Measurements from ENCODE around the gene TUBB1. TPM values are rescaled to one million over a fixed set of nuclear protein-coding genes. Genes with fewer than 3 reads are reported as not detected.

Gene TUBB1
- total RNA-seq, 1 donor from 2014 or later = not detected

GRCh38 chr20:59005523-59006166, 13.6 kb upstream of the TUBB1 start:
- H3K4me3 Mint-ChIP-seq (ENCODE audit: unreplicated experiment) = peak overlapping the region; percentile 56
- peaks cover 24% of the 10 kb centered on the region for H3K36me3 Mint-ChIP-seq (ENCODE audit: low read depth, unreplicated experiment)
- peak overlapping the region; percentile 24 for H3K27ac Mint-ChIP-seq (ENCODE audit: unreplicated experiment)
- no peak for DNase-seq (ENCODE audit: low spot score)
- no peak for TF ChIP-seq CTCF (IDR thresholded peaks at IDR 0.05; ENCODE audit: unreplicated experiment)
- no peaks in the 10 kb centered on the region for H3K9me3 Mint-ChIP-seq (ENCODE audit: unreplicated experiment)
- peaks cover 11% of the 10 kb centered on the region for H3K27me3 Mint-ChIP-seq (ENCODE audit: unreplicated experiment)
- H3K4me1 Mint-ChIP-seq (ENCODE audit: unreplicated experiment) = peaks cover 46% of the 10 kb centered on the region

GRCh38 chr20:59006167-59006863, 12.9 kb upstream of the TUBB1 start:
- DNase-seq (ENCODE audit: low spot score) = no peak
- peak overlapping the region; percentile 72 for H3K27ac Mint-ChIP-seq (ENCODE audit: unreplicated experiment)
- peaks cover 17% of the 10 kb centered on the region for H3K27me3 Mint-ChIP-seq (ENCODE audit: unreplicated experiment)

GRCh38 chr20:59006864-59007664, 12.2 kb upstream of the TUBB1 start, which contains the start of gene CTSZ:
TSS of gene CTSZ (minus strand) at chr20:59007254. CDS start at chr20:59007128, 126 bp downstream.
- peak within 1 kb of the TSS; percentile 79 for H3K4me3 Mint-ChIP-seq (ENCODE audit: unreplicated experiment)
- peaks cover 60% of the 10 kb centered on the region for H3K4me1 Mint-ChIP-seq (ENCODE audit: unreplicated experiment)
- H3K27ac Mint-ChIP-seq (ENCODE audit: unreplicated experiment) = peak within 1 kb of the TSS; percentile 72
- DNase-seq (ENCODE audit: low spot score) = peak; percentile 60
- TF ChIP-seq CTCF (IDR thresholded peaks at IDR 0.05; ENCODE audit: unreplicated experiment) = no peak
- H3K36me3 Mint-ChIP-seq (ENCODE audit: low read depth, unreplicated experiment) = peaks cover 19% of the 10 kb centered on the region
- peaks cover 17% of the 10 kb centered on the region for H3K27me3 Mint-ChIP-seq (ENCODE audit: unreplicated experiment)
- H3K9me3 Mint-ChIP-seq (ENCODE audit: unreplicated experiment) = no peaks in the 10 kb centered on the region

More at GRCh38 chr20:59006167-59006863, 12.9 kb upstream of the TUBB1 start:
- H3K4me1 Mint-ChIP-seq (ENCODE audit: unreplicated experiment) = peaks cover 52% of the 10 kb centered on the region
- H3K9me3 Mint-ChIP-seq (ENCODE audit: unreplicated experiment) = no peaks in the 10 kb centered on the region
- no peak for TF ChIP-seq CTCF (IDR thresholded peaks at IDR 0.05; ENCODE audit: unreplicated experiment)
- H3K4me3 Mint-ChIP-seq (ENCODE audit: unreplicated experiment) = peak overlapping the region; percentile 79
- H3K36me3 Mint-ChIP-seq (ENCODE audit: low read depth, unreplicated experiment) = peaks cover 23% of the 10 kb centered on the region

- TF ChIP-seq CTCF (IDR thresholded peaks at IDR 0.05; ENCODE audit: unreplicated experiment) = no peak
- DNase-seq (ENCODE audit: low spot score) = no peak
- Mint-ChIP-seq H3K36me3 (ENCODE audit: low read depth, unreplicated experiment) (peaks cover 12% of the 10 kb centered on the region), H3K27ac (ENCODE audit: unreplicated experiment) (peak overlapping the region; percentile 67), H3K4me1 (ENCODE audit: unreplicated experiment) (peaks cover 61% of the 10 kb centered on the region), H3K4me3 (ENCODE audit: unreplicated experiment) (peak overlapping the region; percentile 67), H3K27me3 (ENCODE audit: unreplicated experiment) (peaks cover 19% of the 10 kb centered on the region), H3K9me3 (ENCODE audit: unreplicated experiment) (no peaks in the 10 kb centered on the region)
Measured at GRCh38 chr20:59007665-59008511, 11.3 kb upstream of the TUBB1 start.

Measured in endothelial cell (in vitro differentiated cells).